PC-9 (cell line): ENCODE data around the gene HSPE1. TPM values are rescaled to one million over a fixed set of nuclear protein-coding genes. Genes with fewer than 3 reads are reported as not detected.
A peak's percentile ranks its signal among the peaks of the same experiment; 100 is the strongest.

ENCODE experiments used
- BruUV-seq: library from RNA; stranded (reverse); fragments of 400-500 nt; replicated peaks from 2 replicates; lab custom pipeline; 2021; lab: Mats Ljungman, UMichigan
- CTCF ChIA-PET: fragments of 300-600 bp; sonication (Branson Sonifier 250); formaldehyde crosslinking; loops from one replicate; lab custom pipeline; 2022; ENCODE audit warnings: antibody characterized with exemption; lab: Charles Lee
- POLR2A ChIA-PET: fragments of 300-600 bp; sonication (Branson Sonifier 250); formaldehyde crosslinking; loops from one replicate; lab custom pipeline; 2022; ENCODE audit warnings: antibody characterized with exemption; ENCODE audit not compliant: unreplicated experiment; lab: Charles Lee
- DNase-seq, 2 experiments: peaks; one replicate each; pipeline versions ENCODE4 v3.0.0 to v3.0.0-alpha.2; 2015 to 2022; ENCODE audit warnings: mixed read lengths in 1 of 2
- H2AFZ ChIP-seq: fragments of 200-600 bp; sonication (generic); 2 replicates; pipeline ENCODE4 v1.8.1; 2017; ENCODE audit warnings: antibody characterized with exemption
- H3F3A ChIP-seq: fragments of 200-600 bp; sonication (generic); 2 replicates; pipeline ENCODE4 v1.8.1; 2017; ENCODE audit warnings: antibody characterized with exemption, mild to moderate bottlenecking, low read depth; ENCODE audit not compliant: insufficient read depth
- H3K27ac ChIP-seq: fragments of 200-600 bp; sonication (generic); 2 replicates; pipeline ENCODE4 v1.6.1; 2016; ENCODE audit warnings: mixed run types
- H3K27me3 ChIP-seq: fragments of 200-600 bp; sonication (generic); 2 replicates; pipeline ENCODE4 v1.6.1; 2016; ENCODE audit warnings: low read depth, mixed run types; ENCODE audit not compliant: insufficient read depth
- H3K36me3 ChIP-seq: fragments of 200-600 bp; sonication (generic); 2 replicates; pipeline ENCODE4 v1.6.1; 2016; ENCODE audit warnings: low read depth, mixed run types
- H3K4me1 ChIP-seq: fragments of 200-600 bp; sonication (generic); replicated peaks from 2 replicates; pipeline ENCODE4 v1.6.1; 2016; ENCODE audit warnings: mixed run types; ENCODE audit not compliant: insufficient read depth
- H3K4me2 ChIP-seq: fragments of 200-600 bp; sonication (generic); 2 replicates; pipeline ENCODE4 v1.6.1; 2017; ENCODE audit warnings: mixed run types
- H3K4me3 ChIP-seq: fragments of 200-600 bp; sonication (generic); 2 replicates; pipeline ENCODE4 v1.6.1; 2016; ENCODE audit warnings: mixed run types
- H3K79me2 ChIP-seq: fragments of 200-600 bp; sonication (generic); 2 replicates; pipeline ENCODE4 v1.6.1; 2017; ENCODE audit warnings: low read depth, mixed run types
- H3K9me2 ChIP-seq: fragments of 200-600 bp; sonication (generic); 2 replicates; pipeline ENCODE4 v1.8.1; 2017; ENCODE audit warnings: mild to moderate bottlenecking; ENCODE audit not compliant: insufficient read depth
- H3K9me3 ChIP-seq: fragments of 200-600 bp; sonication (generic); 2 replicates; pipeline ENCODE4 v1.8.1; 2016; ENCODE audit warnings: low read depth; ENCODE audit not compliant: insufficient read depth
- H4K20me1 ChIP-seq: fragments of 200-600 bp; sonication (generic); 2 replicates; pipeline ENCODE4 v1.8.1; 2017; ENCODE audit not compliant: insufficient read depth
- CTCF ChIP-seq: fragments of 200-600 bp; sonication (generic); conservative IDR thresholded peaks from 2 replicates; pipeline ENCODE4 v1.6.1; 2017; ENCODE audit warnings: mixed run types, antibody characterized with exemption, mild to moderate bottlenecking, moderate library complexity
- EZH2 ChIP-seq: fragments of 200-600 bp; sonication (generic); IDR thresholded peaks from 2 replicates; pipeline ENCODE4 v1.8.0; 2017; ENCODE audit warnings: antibody characterized with exemption, low read depth
- intact Hi-C: fragments of 100-400 bp; cut with micrococcal nuclease; formaldehyde crosslinking; loops from one replicate; pipeline ENCODE4 v1.10.0; 2022; ENCODE audit not compliant: unreplicated experiment
- total RNA-seq: library from RNA; stranded (reverse); gene quantifications from 2 replicates; pipeline ENCODE4 v1.2.3, GENCODE V29; 2021

Gene HSPE1
- total RNA-seq, 1 experiment from 2014 or later = 219 TPM

DNA sequence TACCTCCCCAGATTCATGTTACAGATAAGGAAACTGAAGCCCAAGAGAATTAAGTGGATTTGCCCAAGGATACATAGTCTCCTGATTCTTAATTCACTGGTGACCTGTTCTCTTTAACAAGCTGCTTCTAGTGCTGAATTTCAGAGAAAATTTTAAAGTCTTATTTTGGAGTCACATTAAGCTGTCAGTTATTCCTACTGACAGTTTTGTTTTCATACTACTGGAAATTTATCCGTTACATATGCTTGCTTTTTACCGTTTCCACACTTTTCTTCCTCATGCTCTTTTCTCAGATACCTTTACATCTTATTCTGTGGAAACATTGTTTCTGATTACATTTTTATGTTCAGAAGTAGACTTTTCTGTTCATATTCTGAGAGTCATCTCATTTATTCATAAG lies 17.0 kb downstream of the HSPE1 start:
- Histone ChIP-seq H3K27me3 (no peaks in the 10 kb centered on the region), H3K36me3 (0 out of 2 replicates have a peak, but pooled peaks cover 3% of the 10 kb centered on the region), H3K9me2 (no peaks in the 10 kb centered on the region), H2AFZ (no peak overlapping the region), H3K4me1 (peaks cover 24% of the 10 kb centered on the region), H3K27ac (no peak overlapping the region), H3K79me2 (peaks cover 70% of the 10 kb centered on the region), H3K4me2 (peak overlapping the region; percentile 83), H4K20me1 (peaks cover 28% of the 10 kb centered on the region), H3F3A (peaks cover 7% of the 10 kb centered on the region; the same call in 1 of the 2 replicates), H3K4me3 (peak overlapping the region; percentile 95), H3K9me3 (peaks cover 2% of the 10 kb centered on the region; the same call in 1 of the 2 replicates)
- BruUV-seq = no TSS peak
- ChIA-PET POLR2A (interaction anchor here (0.6 to 0.8 kb wide), 5 partner anchors 16 to 97 kb away, joined by 3 to 8 read pairs (median 5); partner anchors contain the start of genes HSPD1, HSPE1 and SF3B1), CTCF (no interaction called here)
- no peak for DNase-seq
- TF ChIP-seq EZH2 (no peak), CTCF (no peak)
- intact Hi-C loops = loop anchor here (5.0 kb wide), 2 partner anchors 65 to 190 kb away; partner anchors contain the start of genes COQ10B and MARS2

GRCh38 chr2:197538412-197538811 lies 38.2 kb downstream of the HSPE1 start:
- no peaks in the 10 kb centered on the region for H3K27me3 ChIP-seq
- no peaks in the 10 kb centered on the region for H3K9me3 ChIP-seq
- H4K20me1 ChIP-seq = peaks cover 17% of the 10 kb centered on the region
- no TSS peak for BruUV-seq
- H3K4me2 ChIP-seq = no peak overlapping the region
- no peak overlapping the region for H3K4me3 ChIP-seq
- ChIA-PET POLR2A (no interaction called here), CTCF (no interaction called here)
- TF ChIP-seq CTCF (no peak), EZH2 (no peak)
- H3F3A ChIP-seq = no peaks in the 10 kb centered on the region
- H3K9me2 ChIP-seq = no peaks in the 10 kb centered on the region
- DNase-seq = no peak
- intact Hi-C loops = no loop called here
- H3K79me2 ChIP-seq = 0 out of 2 replicates have a peak, but pooled peaks cover 7% of the 10 kb centered on the region
- no peak overlapping the region for H3K27ac ChIP-seq
- H3K36me3 ChIP-seq = peaks cover 30% of the 10 kb centered on the region
- no peak overlapping the region for H2AFZ ChIP-seq
- no peaks in the 10 kb centered on the region for H3K4me1 ChIP-seq

DNA sequence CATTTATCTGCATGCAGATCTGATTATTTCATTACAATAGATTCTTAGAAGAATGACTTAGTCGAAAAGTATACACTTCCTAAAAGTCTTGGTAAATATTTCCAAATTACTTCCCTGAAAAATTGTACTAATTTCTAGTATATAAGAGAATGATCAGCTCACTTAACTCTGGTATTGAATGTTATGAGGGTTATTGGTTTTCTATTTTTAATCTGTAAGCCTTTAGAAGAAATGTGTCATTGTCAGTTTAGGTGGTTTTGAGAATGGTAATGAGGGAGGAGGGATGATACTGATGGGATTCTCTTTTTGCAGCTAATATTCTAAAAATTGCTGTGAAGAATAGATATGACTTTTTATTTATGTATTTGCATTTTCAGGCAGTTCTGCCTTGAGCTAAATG lies 39.6 kb downstream of the HSPE1 start:
- Histone ChIP-seq H3K79me2 (peaks cover 2% of the 10 kb centered on the region; the same call in 1 of the 2 replicates), H3K4me3 (no peak overlapping the region), H3K27me3 (no peaks in the 10 kb centered on the region), H3K27ac (no peak overlapping the region), H3K9me3 (no peaks in the 10 kb centered on the region), H4K20me1 (peaks cover 17% of the 10 kb centered on the region), H3K36me3 (peaks cover 26% of the 10 kb centered on the region), H3K4me1 (no peaks in the 10 kb centered on the region), H3F3A (no peaks in the 10 kb centered on the region), H2AFZ (no peak overlapping the region), H3K4me2 (no peak overlapping the region), H3K9me2 (no peaks in the 10 kb centered on the region)
- ChIA-PET CTCF (no interaction called here), POLR2A (no interaction called here)
- no TSS peak for BruUV-seq
- DNase-seq = no peak
- intact Hi-C loops = no loop called here
- TF ChIP-seq CTCF = no peak
- no peak for TF ChIP-seq EZH2
